Kidney capillary endothelial cell (primary cell): Measurements from ENCODE around the gene ZNF598.

Experiments
- DNase-seq: peaks from one replicate; pipeline ENCODE4 v3.0.0-alpha.2; 2018; ENCODE audit warnings: low spot score

Gene ZNF598

DNA sequence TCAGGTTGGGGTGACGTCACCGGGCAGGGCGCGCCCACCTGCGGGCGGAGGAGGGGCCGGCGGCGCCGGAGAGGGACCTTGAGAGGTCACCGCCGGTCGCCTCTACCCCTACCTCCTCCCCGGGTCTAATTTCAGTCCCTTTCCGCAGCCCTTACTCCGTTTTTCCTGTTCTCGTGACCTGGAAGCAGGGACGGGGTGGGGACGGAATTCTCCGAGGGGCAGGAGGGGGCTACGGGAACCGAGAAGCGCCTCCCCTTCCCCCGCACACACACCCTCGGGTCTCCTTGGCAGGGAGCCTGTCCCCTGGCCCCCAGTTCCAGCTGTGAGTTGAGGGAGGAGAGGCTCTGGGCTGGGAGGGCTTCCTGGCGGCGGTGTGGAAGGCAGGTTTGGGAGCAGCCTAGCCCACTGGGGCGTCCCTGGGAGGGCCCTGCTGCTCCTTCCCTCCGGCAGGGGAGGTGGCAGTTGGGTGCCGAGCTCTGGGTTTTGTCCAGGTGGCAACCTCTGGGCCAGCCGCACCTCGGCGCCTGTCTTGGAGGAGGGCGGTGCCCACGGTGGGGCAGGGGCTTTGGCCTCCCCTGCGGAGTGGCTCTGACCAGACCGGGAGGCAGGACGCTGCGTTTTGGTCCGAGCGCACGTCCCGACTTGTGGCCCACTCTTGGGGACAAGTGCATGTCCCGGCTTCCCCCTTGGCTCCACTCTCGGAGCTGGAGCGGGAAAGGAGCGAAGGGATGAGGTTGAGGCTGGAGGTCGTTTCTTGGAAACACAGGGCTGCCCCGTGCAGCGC lies 19.1 kb downstream of the ZNF598 start:
- no peak for DNase-seq

DNA sequence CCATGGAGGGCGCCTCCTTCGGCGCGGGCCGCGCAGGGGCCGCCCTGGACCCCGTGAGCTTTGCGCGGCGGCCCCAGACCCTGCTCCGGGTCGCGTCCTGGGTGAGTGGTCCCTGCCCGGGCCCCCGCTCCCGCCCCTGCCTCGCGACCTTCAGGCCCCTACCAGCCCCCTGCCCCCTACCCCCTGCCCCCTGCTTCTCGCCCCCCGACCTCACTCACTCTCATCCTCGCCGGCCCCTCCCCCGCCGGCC lies 19.6 kb downstream of the ZNF598 start:
- no peak for DNase-seq

DNA sequence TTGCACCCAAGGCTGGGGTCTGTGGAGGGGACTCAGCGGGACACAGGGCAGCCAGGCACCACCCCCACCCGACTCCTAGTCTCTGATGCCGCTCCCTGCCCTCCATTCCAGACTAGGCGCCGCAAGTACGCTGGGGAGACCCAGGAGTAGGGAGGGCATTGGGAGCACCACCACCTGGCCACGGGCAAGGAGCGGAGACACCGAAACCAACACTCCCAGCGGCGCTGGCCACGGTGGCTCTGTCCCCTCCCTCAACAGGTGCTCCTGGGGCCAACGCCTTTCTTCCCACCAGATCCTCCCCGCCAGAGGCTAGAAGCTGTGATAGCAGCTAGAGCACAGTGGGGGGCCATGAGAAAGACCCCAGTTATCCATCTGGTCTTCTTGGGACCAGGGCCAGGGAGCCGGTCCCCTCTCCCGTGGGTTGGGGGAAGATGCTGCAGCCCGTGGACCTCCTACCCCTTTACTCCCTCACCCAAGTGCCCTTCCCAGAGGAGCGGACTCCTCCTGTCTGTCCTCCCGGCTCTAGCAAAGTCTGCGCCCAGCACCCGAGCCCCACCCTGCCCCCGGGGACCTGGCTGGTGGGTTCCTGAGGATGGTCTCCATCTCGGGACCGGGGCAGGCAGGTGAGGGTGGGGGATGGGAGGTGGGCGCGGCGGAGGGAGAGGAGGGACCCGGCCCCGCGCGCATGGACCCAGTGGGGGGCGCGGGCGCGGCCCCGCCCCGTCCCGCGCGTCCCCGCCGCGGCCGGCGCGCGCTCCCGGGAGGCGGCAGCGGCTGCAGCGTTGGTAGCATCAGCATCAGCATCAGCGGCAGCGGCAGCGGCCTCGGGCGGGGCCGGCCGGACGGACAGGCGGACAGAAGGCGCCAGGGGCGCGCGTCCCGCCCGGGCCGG lies 20.2 kb downstream of the ZNF598 start, which contains the start of gene SYNGR3:
Gene SYNGR3, plus strand, starts transcription at position 762 of the 892 bp plus-strand sequence. CDS start 133 bp downstream, outside the sequence.
- no peak for DNase-seq

DNA sequence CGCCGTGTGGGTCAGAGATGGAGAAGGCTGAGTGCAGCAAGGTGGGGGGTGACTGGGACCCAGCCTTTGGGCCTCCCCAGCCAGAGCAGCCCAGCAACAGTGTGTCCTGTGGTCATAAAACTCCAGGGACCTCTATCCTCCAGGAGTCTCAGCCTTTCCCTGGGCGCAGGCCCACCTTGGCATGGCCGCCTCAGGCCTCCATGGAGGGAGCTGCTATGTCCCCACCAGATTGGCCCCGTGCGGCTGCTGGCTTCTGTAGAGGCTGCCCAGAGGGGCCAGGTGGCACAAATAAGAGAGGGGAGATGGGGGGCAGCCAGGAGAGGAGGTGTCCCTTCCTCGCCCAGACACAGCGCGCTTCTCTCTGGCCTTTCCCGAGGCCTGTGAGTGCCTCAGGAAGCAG lies 22.4 kb downstream of the ZNF598 start:
- DNase-seq: no peak

DNA sequence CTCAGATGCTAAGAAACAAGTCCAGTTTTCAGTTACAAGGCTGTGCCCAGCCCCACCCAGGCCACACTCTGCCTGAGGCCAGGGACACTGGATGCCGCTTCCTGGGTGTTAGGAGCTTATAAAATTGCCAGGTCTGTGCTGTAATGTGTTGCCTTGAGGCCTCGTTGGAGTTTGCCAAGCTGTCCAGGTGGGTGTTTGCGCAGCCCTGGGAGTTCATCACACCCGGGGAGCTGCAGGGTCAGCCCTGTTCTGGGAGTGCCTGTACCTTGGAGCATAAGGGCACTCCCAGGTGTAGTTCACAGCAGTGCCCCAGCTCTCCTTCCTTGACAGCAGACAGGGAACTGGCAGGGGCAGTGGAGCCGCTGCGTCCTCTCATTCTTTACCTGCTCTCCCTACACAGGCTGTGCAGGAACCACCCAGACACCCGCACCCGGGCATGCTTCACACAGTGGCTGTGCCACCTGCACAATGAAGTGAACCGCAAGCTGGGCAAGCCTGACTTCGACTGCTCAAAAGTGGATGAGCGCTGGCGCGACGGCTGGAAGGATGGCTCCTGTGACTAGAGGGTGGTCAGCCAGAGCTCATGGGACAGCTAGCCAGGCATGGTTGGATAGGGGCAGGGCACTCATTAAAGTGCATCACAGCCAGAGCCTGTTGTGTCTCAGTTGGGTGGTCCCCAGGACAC lies 24.0 kb downstream of the ZNF598 start:
- DNase-seq: no peak

DNA sequence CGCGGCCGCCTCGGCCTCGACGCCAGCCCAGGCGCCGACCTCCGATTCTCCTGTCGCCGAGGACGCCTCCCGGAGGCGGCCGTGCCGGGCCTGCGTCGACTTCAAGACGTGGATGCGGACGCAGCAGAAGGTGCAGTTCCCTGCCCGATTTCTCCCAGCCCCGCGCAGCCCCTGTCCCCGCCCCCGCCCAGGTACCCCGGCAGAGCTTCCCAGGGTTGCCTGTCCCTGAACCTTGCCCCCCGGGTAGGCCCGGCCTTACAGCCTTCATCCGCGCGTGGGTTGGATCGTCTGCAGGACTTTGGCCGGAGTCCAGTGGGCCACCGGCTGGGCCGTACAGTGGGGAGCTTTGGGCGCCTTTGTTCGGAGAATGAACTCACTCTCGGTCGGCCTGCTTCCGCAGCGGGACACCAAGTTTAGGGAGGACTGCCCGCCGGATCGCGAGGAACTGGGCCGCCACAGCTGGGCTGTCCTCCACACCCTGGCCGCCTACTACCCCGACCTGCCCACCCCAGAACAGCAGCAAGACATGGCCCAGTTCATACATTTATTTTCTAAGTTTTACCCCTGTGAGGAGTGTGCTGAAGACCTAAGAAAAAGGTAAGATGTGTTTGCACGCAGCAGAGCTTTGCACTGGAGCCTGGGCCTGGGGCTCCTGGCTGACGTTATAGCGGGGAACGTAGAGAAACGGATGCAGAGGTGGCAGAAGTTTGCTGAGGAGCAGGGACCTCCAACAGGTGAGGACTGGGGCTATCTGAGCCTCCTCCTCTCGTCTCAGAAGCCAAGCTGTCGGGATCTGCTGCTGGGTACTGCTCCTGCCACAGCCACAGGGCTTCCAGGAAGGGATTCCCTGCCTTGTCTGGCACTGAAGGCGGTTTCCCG lies 25.0 kb downstream of the ZNF598 start:
- DNase-seq: no peak

DNA sequence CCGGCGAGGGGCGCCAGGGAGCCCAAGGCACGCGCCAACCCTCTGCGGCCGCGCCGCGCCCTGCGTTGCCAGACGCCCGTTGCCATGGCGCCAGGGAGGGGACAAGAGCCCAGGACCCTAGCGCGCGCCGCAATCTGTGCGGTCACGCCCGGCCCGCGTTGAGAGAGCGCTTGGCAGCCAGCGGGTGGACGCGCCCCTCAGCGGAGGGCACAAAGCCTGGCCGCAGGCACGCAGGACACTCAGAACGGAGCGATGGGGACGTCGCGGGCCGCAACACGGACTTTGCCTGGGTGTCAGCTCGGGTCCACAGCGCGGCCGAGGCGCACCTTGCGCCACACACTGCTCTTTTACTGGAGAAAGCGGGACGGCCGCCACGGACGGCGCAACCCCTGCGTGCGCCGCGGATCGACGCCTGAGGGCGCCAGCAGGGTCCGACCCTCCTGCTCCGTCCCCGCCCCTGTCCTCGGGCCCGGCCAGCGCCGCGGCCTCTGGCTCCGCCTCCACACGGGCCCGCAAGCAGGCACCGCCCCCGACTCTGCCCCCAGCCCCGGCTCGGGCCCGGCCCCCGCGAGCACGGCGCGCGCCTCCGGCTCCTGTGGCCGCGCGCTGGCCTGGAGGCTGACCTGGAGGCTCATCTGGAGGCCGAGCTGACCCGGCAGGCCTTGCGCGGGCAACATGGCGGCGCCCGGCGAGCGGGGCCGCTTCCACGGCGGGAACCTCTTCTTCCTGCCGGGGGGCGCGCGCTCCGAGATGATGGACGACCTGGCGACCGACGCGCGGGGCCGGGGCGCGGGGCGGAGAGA lies 25.9 kb downstream of the ZNF598 start, which contains the start of gene GFER:
Gene GFER, plus strand, starts transcription at position 650 of the 803 bp plus-strand sequence. Its CDS starts 26 bp downstream, at position 676.
- peak; percentile 84 for DNase-seq

DNA sequence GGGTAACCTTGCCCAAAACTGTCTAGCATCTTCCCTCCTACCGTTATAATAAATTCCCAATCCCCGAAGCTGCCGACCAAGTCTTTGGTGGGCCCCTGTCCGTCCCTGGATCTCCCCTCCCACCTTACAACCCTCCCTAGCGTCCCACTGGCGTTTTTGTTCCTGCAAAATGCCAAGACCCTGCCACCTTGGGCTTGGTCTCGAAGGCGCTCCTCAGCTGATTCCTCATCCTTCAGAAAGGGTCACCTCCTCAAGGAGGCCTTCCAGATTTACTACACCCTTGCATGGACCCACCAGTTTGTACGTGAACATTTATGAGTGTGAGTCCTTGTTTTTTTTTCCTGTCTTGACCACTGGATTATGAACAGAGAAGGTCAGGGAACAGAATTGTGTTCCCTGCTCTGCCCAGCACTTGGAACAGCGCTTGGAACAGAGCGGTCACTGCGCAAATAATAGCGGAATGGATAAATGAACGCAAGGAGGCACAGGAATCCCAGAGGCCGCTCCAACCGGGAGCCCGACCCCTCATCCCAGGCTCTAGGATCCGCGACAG lies 26.6 kb downstream of the ZNF598 start:
- no peak for DNase-seq

DNA sequence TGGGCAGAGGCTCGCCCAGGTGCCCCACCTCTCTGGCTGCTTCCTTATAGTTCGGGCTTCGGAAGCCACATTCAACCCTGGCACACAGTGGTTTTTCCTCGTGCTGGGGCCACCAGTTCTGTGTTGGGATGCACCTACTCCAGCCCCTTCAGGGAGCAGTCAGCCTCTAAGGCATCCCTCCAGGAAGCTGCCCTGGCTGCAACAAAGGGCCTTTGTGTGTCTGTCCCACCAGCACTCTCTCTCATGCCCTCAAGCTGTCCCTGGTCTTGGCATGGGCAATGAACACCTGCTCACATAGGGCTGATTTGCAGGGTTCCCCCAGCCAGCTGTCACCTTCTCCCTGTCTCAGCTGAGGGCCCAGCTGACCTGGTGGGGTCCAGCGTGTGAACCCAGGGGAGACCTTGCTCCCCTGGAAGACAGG lies 27.6 kb downstream of the ZNF598 start:
- DNase-seq: no peak

DNA sequence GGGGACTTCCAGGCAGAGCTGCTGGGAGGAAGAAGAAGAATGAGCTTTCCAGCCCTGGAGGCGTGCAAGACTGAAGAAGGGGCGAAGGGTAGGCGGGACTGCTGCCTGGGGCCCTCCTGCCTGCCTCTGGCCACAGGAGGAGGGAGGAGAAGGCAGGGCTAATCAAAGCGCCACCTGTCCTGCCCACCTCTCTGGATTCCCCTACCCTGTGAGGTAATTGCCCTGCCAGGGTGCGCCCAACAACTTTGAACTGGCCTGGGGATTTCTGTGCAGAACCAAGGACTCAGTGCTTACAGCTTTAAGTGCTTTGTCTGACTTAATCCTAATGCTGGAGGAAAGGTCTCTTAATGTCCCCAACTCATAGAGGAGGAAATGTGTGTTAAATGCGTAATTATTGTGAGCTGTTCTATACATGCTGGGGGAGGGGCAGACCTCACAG lies 28.2 kb downstream of the ZNF598 start, which contains the start of gene NOXO1:
Gene NOXO1, minus strand, starts transcription at position 72 of the 439 bp plus-strand sequence. CDS start 290 bp downstream, outside the sequence.
- DNase-seq: no peak

DNA sequence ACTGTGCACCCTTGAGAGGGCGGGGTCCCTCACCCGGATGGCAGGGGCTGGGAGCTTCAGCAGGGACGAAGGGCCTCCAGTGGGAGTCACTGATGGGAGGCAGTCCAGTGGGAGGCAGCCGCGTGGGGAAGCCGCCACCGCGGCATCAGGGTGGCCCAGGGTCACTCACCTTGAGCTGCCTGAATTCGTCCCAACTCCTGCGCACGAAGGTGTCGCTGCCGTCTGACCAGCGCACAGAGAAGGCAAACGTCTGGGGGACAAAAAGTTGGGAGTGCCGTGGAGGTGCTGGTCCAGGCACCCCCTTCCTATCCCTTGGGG lies 28.9 kb downstream of the ZNF598 start:
- no peak for DNase-seq

DNA sequence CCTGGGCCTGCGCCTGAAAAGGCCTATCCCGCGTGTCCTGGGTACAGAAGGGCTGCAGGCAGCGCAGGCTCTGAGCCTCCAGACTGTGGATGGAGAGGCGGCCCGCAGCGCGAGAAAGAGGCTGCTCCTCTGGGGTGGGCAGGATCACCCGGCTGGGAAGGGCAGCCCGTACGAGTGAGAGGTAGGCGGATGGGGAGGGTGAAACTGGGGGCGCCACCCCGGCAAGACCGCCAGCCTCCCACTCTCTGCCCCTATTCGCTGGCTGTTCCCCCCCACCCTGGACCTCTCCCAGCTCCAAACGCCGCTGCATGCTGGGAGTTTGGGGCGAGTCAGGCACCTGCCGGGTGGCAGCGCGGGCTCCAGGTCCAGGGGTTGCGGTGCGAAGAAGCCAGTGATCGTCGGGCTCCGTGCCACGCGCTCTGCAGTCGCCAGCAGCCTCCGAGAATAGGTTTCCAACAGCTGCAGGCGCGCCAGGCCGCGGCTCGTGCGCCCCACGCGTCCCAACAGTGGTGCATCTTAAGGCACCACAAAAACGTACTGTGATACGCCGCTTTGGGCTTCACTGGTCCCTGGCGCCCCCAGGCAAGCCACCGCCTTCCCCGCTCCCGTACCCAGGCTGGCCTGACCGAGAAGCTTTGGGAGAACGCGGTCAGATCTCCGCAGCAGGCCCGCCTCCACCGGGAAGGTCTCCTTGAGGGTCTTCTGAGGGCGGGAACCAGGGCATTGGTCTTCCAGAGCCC lies 29.4 kb downstream of the ZNF598 start:
- no peak for DNase-seq

DNA sequence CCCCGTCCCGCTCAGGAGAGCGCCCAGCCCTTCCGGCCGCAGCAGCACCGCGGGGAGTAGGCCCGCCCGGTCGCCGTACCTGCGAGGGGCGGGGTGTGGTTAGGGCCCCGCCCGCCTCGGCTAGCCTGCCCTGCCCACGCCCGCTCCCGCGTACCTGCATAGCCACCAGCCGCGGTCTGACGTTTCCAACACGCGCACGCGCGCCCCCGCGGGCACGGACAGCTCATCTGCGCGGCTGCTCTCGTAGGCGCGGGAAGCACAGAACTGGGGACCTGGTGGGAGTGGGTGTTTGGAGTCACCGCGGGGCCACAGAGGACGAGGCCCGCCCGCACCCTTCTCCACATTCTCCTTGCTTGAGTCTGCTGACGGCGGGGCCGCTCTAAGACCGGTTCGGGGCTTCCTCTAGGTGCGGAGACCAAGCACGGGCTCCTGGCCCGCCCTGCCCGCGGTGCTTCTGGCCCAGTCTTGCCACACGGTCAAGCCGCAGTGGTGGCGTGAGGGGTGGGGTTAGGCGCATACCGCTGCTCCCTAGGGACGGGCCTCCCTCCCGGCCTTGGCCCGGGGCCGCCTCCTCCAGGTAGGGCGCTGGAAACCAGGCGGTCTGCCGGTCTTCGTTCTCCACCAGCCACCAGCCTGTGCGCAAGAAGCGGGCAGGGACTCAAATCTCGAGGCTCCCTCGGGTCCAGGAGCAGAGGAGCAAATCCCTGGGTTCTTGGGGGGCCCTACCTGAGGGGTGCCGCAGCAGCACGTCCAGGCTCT lies 30.2 kb downstream of the ZNF598 start:
- no peak for DNase-seq

DNA sequence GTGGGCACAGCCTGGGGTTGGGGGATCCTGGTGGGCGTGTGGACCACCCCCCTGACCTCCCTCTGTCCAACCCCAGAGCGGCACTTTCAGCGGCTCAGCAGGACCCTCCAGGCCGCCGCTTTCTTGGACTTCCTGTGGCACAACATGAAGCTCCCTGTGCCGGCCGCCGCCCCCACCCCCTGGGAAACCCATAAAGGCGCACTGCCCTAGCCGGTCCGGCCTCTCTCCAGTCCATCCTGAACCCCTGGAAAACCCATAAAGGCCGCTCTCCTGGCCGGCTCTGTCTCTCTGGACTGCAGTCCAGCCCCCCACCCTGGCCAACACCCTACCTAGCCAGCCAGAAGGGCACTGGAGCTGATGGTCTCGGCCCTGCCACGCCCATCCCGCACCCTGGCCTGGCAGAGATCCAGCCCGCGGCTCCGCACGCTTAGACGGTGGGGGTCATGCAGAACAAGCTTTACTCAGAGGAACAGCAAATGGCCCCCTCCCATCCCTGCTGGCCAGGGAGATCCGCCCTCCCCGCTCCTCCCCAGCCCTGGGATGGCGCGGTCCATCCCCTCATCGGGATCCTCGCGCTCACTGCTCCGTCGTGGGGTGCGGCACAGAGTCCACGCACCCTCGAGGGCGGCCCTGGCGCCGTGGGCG lies 31.0 kb downstream of the ZNF598 start:
- no peak for DNase-seq

DNA sequence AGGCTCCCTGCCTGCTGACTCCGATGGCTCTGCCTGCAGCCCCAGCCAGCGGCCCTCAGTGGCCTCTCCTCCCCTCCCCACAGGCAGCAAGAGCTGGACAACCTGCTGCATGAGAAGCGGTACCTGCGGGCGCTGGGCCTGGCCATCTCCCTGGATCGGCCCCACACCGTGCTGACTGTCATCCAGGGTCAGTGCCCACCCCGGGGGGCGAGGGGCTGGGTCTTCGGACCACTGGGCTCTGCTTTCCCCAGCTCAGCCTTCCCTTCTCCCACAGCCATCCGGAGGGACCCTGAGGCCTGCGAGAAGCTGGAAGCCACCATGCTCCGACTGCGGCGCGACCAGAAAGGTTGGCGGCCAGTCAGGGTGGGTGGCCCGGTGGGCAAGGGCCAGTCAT lies 31.7 kb downstream of the ZNF598 start:
- DNase-seq: no peak

DNA sequence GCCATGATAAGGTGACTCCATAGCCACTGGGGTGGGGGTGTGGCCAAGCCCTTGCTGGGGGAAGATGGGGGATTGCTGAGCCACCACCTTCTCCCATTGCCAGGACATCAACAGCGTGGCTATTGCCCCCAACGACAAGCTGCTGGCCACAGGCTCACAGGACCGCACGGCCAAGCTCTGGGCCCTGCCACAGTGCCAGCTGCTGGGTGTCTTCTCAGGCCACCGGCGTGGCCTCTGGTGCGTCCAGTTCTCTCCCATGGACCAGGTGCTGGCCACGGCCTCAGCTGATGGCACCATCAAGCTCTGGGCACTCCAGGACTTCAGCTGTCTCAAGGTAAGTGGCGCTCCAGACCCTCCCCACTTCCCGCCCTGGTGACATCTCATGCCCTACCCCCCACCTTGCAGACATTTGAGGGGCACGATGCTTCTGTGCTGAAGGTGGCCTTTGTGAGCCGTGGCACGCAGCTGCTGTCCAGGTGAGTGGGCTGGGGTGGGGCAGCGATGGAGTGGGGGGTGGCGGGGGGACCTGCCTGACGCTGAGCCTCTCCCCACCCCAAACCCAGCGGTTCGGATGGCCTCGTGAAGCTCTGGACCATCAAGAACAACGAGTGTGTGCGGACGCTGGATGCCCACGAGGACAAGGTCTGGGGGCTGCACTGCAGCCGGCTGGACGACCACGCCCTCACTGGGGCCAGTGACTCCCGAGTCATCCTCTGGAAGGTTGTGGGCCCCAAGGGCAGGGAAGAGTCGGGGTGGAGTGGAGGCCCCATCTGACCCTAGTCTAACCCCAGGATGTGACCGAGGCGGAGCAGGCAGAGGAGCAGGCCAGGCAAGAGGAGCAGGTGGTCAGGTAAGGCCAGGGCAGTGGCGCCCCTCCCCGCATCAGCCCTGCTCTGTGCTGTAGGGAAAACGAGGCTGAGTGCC lies 32.4 kb downstream of the ZNF598 start:
- DNase-seq: no peak

DNA sequence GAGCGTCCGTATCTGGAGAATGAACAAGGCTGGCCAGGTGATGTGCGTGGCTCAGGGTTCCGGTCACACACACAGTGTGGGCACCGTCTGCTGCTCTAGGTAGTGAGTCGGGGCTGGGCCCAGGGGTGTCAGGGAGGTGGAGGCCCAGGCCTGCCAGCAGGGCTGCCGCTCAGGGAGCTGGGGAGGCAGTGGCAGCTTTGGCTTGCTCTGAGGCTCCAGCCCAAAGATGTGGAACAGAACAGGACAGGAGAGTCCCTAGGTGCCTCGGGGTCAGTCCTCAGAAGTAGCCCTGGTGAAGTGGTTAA lies 33.5 kb downstream of the ZNF598 start:
- no peak for DNase-seq
